Heart right ventricle (tissue), 16 donors: Measurements from ENCODE around the gene CTBP1. TPM values are rescaled to one million over a fixed set of nuclear protein-coding genes. Genes with fewer than 3 reads are reported as not detected.

ENCODE experiments used
- ATAC-seq, 8 donors: fragments of 200-7000 bp; cut with Tn5 transposase; one replicate each; pipeline ENCODE4 v1.9.1; 2020; ENCODE audit warnings: mild to moderate bottlenecking in 8 of 8, moderate library complexity in 8 of 8, moderate number of reproducible peaks in 1 of 8
- DNase-seq, 2 donors: peaks; one replicate each; pipeline ENCODE4 v3.0.0-alpha.2; 2020
- H3K27ac ChIP-seq, 10 donors: fragments of 200-600 bp; sonication (generic) in 2 of 10; one replicate each; pipeline versions ENCODE4 v1.5.0 to v1.8.0; 2020 to 2022; ENCODE audit warnings: mild to moderate bottlenecking in 3 of 10
- H3K27me3 ChIP-seq, 7 donors: fragments of 200-600 bp; one replicate each; pipeline ENCODE4 v1.8.0; 2021 to 2022; ENCODE audit warnings: mild to moderate bottlenecking in 2 of 7
- H3K36me3 ChIP-seq, 9 donors: fragments of 200-600 bp; sonication (generic) in 1 of 9; one replicate each; pipeline versions ENCODE4 v1.5.0 to v1.8.0; 2020 to 2022; ENCODE audit warnings: mild to moderate bottlenecking in 2 of 9
- H3K4me1 ChIP-seq, 9 donors: fragments of 200-600 bp; sonication (generic) in 1 of 9; one replicate each; pipeline versions ENCODE4 v1.5.0 to v1.8.0; 2020 to 2022; ENCODE audit warnings: mild to moderate bottlenecking in 4 of 9
- H3K4me3 ChIP-seq, 10 donors: fragments of 200-600 bp; sonication (generic) in 2 of 10; one replicate each; pipeline versions ENCODE4 v1.5.0 to v1.8.0; 2020 to 2022; ENCODE audit warnings: mild to moderate bottlenecking in 7 of 10, moderate library complexity in 2 of 10
- H3K9me3 ChIP-seq, 11 donors: fragments of 200-600 bp in 10 of 11; sonication (generic) in 2 of 11; one replicate each; pipeline versions ENCODE4 v1.5.0 to v1.8.0; 2013 to 2022; ENCODE audit warnings: mild to moderate bottlenecking in 2 of 11, control low read depth in 1 of 11, moderate library complexity in 1 of 11
- WGBS, 2 donors: extraction: QIAGEN DNeasy Blood & Tissue Kit; methylation state at CpG; one replicate each; pipeline ENCODE4 v1.1.7; 2013; ENCODE audit warnings: inconsistent platforms in 1 of 2; 5-methylcytosine and 5-hydroxymethylcytosine counted together
- intact Hi-C, 10 donors: fragments of 100-400 bp; cut with DNase I; formaldehyde crosslinking; loops; one replicate each; pipeline versions ENCODE4 v1.11.1 to v1.14.2; 2022
- polyA plus RNA-seq, 2 donors: library from polyadenylated mRNA; stranded (reverse); fragments of 200-250 nt; gene quantifications; one replicate each; pipeline ENCODE4 v1.2.3, GENCODE V29; 2013
- total RNA-seq, 10 donors: library from RNA; stranded (reverse); fragmentation: NEBNext Ultra II Directional in 3 of 10; extraction: Animal tissue kit (Norgen Biotek cat#: 25700) in 3 of 10; gene quantifications; one replicate each; pipeline versions ENCODE4 v1.2.1 to v1.2.4, GENCODE V29; 2021 to 2023
- TF ChIP-seq, protein P1 (sequence below), 9 donors: fragments of 200-600 bp; sonication (generic) in 2 of 9; IDR thresholded peaks; one replicate each; pipeline versions ENCODE4 v1.5.0 to v1.8.0; 2021 to 2022; ENCODE audit warnings: antibody characterized with exemption in 9 of 9, mild to moderate bottlenecking in 5 of 9, moderate library complexity in 1 of 9
- donor health status: Arrhythmogenic right ventricular cardiomyopathy.
- donor health status: ischemic (EF 13 %, LVEDD 7.1; RV severe dilation, severe dysfunction).
- donor health status: healthy with polysubstance abuse.
- donor health status: DM: no; HTN: yes; CAD: no.
- donor health status: DM: no; HTN: no; CAD: no.
- donor health status: ischemic (EF 25% LVEDD 6.9; RV normal size, moderate dysfunction).
- donor health status: ischemic (EF 25% LVEDD 5.7; RV mildly dilated, moderate dysfunction).
- donor health status: healthy.
- donor health status: DM: yes; HTN: yes; CAD: no.
- donor health status: Ischemic cardiomyopathy.
- donor health status: ischemic (EF 35%, LVEDD 5.7; RV mildly dilated, moderate dysfunction).
- donor health status: nonischemic (EF 11% LVEDD 7.7; RV severe dilation, severe dysfunction).
- donor health status: DM: yes; HTN: yes; CAD: no.
- donor health status: PGD.
- donor health status: ischemic (EF 29% LVEDD 5.4; RV normal size, mild dysfunction).
- donor health status: nonischemic (EF 23%, LVEDD 6.1; RV moderate dilation, normal function).

Gene CTBP1
- total and polyA plus RNA-seq, 12 donors: 98.6 to 132 (median 121) TPM

DNA sequence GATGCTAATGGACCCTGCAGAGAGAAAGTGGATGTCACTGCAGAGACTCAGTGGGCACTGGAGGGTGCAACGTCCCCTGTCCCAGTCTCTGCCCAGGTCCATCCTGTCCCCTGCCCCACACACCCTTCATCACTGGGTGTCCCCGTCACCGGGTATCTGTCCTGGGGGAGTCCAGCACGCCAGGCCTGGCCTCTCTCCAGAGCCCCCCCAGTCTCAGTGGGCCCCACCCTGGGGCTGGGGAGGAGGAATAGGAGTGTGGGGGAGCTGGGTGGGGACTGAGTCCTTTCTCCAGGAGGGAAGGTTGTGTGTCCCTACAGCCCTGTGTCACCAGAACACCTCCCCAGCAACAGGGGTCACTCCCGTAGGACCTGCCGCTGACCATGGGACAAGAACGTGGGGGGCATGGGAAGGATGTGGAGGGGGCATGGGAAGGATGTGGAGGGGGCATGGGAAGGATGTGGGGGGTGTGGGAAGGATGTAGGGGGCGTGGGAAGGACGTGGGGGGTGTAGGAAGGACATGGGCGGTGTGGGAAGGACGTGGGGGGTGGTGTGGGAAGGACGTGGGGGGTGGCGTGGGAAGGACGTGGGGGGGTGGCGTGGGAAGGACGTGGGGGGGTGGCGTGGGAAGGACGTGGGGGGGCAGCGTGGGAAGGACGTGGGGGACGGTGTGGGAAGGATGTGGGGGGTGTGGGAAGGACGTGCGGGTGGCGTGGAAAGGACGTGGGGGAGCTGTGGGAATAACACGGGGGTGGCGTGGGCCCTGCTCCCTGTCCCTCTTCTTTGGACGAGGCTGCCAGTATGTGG is 55.5 kb downstream of the CTBP1 start:
- Histone ChIP-seq H3K4me1 (peaks cover 15 to 33% (median 31%) of the 10 kb centered on the region in 9 donors), H3K4me3 (no peak overlapping the region), H3K9me3 (no peaks in the 10 kb centered on the region), H3K27me3 (no peaks in the 10 kb centered on the region), H3K36me3 (no peaks in the 10 kb centered on the region), H3K27ac (peak overlapping the region in 9 of 10 donors; percentile 56 to 92 (median 84))
- 45 to 57% methylated on average over 27 to 28 of the region's 28 CpGs for WGBS, 2 donors
- DNase-seq (peak; percentile 13 to 21), ATAC-seq (peak in 3 of 8 donors; percentile 0 to 10 (median 8))
- intact Hi-C loops: loop anchor here in 1 of 10 donors (2.0 kb wide), 1 partner anchor 21 kb away; the partner anchor contains the start of gene SPON2
- TF ChIP-seq, protein P1, sequence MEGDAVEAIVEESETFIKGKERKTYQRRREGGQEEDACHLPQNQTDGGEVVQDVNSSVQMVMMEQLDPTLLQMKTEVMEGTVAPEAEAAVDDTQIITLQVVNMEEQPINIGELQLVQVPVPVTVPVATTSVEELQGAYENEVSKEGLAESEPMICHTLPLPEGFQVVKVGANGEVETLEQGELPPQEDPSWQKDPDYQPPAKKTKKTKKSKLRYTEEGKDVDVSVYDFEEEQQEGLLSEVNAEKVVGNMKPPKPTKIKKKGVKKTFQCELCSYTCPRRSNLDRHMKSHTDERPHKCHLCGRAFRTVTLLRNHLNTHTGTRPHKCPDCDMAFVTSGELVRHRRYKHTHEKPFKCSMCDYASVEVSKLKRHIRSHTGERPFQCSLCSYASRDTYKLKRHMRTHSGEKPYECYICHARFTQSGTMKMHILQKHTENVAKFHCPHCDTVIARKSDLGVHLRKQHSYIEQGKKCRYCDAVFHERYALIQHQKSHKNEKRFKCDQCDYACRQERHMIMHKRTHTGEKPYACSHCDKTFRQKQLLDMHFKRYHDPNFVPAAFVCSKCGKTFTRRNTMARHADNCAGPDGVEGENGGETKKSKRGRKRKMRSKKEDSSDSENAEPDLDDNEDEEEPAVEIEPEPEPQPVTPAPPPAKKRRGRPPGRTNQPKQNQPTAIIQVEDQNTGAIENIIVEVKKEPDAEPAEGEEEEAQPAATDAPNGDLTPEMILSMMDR (IDR thresholded peaks at IDR 0.05): no peak

DNA sequence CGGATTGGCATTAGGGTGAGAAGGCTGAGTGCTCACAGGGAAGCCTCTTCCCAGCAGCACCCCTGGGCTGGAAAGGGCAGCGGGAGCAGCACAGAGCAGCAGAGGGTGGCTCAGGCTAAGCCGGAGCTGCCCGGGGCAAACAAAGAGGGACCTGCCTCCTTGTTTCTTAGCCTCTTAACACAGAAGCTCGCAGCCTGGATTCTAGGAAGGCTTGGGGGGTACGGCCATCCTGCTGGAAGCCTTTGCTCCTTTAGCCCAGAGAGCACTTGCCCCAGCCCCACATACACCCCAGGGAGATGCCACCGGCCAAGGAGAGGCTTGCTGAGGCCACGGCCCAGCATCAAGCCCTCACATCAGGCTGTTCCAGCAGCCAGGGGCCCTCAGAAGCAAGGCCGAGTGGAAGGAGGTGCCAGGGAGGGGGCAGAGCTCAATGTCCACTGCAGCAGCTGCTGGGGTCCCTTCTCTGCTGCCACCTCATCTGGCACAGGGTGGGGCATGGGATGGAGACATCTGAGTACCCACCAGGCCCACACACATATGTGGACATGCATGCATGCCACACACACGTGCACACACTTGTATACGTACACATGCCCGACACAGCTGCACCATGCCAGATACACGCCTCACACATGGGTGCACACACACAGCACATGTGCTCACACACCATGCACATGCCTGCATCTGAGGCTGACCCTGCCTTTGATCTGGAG is 56.3 kb downstream of the CTBP1 start:
- Histone ChIP-seq H3K36me3 (no peaks in the 10 kb centered on the region), H3K4me1 (peaks cover 15 to 36% (median 33%) of the 10 kb centered on the region in 9 donors), H3K27ac (peak overlapping the region; percentile 28 to 92 (median 84)), H3K9me3 (no peaks in the 10 kb centered on the region), H3K27me3 (no peaks in the 10 kb centered on the region), H3K4me3 (peak overlapping the region in 1 of 10 donors; percentile 2)
- ATAC-seq: peak; percentile 32 to 83 (median 68)
- TF ChIP-seq, protein P1 (IDR thresholded peaks at IDR 0.05): no peak
- DNase-seq: peak; percentile 22 to 41
- WGBS, 2 donors: 48 to 49% methylated on average over 13 of the region's 13 CpGs
- intact Hi-C loops: loop anchor here in 1 of 10 donors (2.0 kb wide), 1 partner anchor 20 kb away; the partner anchor contains the start of gene SPON2

DNA sequence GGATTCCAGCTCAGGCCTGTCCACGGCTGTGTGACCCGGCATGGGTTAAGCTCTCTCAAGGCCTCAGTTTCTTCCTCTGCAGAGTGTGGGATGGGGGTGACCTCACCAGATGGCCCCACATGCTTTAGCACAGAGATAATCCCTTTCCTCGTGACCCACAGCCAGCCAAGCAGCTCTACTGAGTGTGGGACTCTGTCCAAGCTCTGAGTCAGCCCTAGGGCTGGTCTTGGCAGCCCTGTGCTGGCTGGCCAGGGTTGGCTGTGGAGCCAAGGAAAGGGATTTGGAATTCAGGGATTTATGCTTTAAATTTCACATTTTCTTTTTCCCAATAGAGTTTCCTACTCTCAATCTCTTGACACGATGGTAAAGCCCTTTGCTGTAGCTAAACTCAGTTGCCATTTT is 56.8 kb downstream of the CTBP1 start:
- WGBS, 2 donors: 15 to 25% methylated on average over 4 of the region's 4 CpGs
- Histone ChIP-seq H3K27ac (peak overlapping the region; percentile 28 to 92 (median 84)), H3K36me3 (no peaks in the 10 kb centered on the region), H3K4me1 (peaks cover 15 to 40% (median 34%) of the 10 kb centered on the region in 9 donors), H3K9me3 (no peaks in the 10 kb centered on the region), H3K27me3 (no peaks in the 10 kb centered on the region), H3K4me3 (peak overlapping the region in 1 of 10 donors; percentile 2)
- DNase-seq (peak; percentile 76 to 90), ATAC-seq (peak; percentile 93 to 97 (median 96))
- intact Hi-C loops: loop anchor here in 1 of 10 donors (2.0 kb wide), 1 partner anchor 19 kb away; the partner anchor contains the start of gene SPON2
- TF ChIP-seq, protein P1 (IDR thresholded peaks at IDR 0.05): no peak

DNA sequence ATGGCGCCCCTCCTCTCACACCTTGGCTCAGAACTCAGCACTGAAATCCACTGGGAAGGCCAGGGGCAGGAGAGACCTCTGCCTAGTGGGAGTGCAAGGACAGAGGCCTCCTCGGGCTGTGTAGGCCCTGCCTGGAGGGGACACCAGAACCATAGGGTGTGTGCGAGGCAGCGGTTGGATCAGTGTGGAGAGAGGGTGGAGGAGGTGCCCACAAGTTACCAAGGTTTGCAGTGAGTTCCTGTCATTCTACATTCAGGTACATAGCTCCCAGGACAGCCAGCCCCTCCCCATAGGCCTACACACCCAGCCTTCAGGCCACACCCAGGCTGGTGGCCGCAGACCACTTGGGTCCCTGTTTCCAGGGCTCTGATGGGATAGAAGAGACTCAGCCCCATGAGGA is 57.3 kb downstream of the CTBP1 start:
- ATAC-seq (peak in 4 of 8 donors; percentile 1 to 4 (median 3)), DNase-seq (peak in 1 of 2 donors; percentile 4)
- 69 to 77% methylated on average over 5 of the region's 5 CpGs for WGBS, 2 donors
- Histone ChIP-seq H3K27me3 (no peaks in the 10 kb centered on the region), H3K9me3 (no peaks in the 10 kb centered on the region), H3K4me3 (no peak overlapping the region), H3K4me1 (peaks cover 15 to 44% (median 37%) of the 10 kb centered on the region in 9 donors), H3K27ac (peak overlapping the region in 9 of 10 donors; percentile 57 to 92 (median 85)), H3K36me3 (no peaks in the 10 kb centered on the region)
- TF ChIP-seq, protein P1 (IDR thresholded peaks at IDR 0.05): no peak
- intact Hi-C loops: loop anchor here in 1 of 10 donors (2.0 kb wide), 1 partner anchor 19 kb away; the partner anchor contains the start of gene SPON2
